WERI-Rb-1 (cell line): ENCODE results near the gene DAB2IP.

Source experiments
- DNase-seq: peaks from one replicate; pipeline ENCODE4 v3.0.0-alpha.2; 2020
- H3K27ac ChIP-seq: fragments of 250-450 bp; sonication (Bioruptor Pico); 2 replicates; pipeline ENCODE4 v1.5.1; 2020; ENCODE audit warnings: mild to moderate bottlenecking, moderate library complexity
- H3K27me3 ChIP-seq: fragments of 250-450 bp; sonication (Bioruptor Pico); 2 replicates; pipeline ENCODE4 v1.5.1; 2021; ENCODE audit warnings: mild to moderate bottlenecking, low read depth, moderate library complexity; ENCODE audit not compliant: insufficient read depth, severe bottlenecking
- H3K36me3 ChIP-seq: fragments of 250-450 bp; sonication (Bioruptor Pico); 2 replicates; pipeline ENCODE4 v1.5.1; 2020; ENCODE audit warnings: mild to moderate bottlenecking, moderate library complexity
- H3K4me3 ChIP-seq: 2 replicates; pipeline ENCODE4 v1.5.1; 2011; ENCODE audit warnings: low read depth, mild to moderate bottlenecking, control low read depth, low read length
- H3K9me3 ChIP-seq: fragments of 250-450 bp; sonication (Bioruptor Pico); 2 replicates; pipeline ENCODE4 v1.5.1; 2021; ENCODE audit warnings: mild to moderate bottlenecking, moderate library complexity; ENCODE audit not compliant: severe bottlenecking
- TF ChIP-seq, protein P1 (sequence below): IDR thresholded peaks from 2 replicates; pipeline ENCODE4 v1.5.1; 2011; ENCODE audit warnings: low read depth, mild to moderate bottlenecking, control low read depth, inconsistent platforms, low read length

Gene DAB2IP

DNA sequence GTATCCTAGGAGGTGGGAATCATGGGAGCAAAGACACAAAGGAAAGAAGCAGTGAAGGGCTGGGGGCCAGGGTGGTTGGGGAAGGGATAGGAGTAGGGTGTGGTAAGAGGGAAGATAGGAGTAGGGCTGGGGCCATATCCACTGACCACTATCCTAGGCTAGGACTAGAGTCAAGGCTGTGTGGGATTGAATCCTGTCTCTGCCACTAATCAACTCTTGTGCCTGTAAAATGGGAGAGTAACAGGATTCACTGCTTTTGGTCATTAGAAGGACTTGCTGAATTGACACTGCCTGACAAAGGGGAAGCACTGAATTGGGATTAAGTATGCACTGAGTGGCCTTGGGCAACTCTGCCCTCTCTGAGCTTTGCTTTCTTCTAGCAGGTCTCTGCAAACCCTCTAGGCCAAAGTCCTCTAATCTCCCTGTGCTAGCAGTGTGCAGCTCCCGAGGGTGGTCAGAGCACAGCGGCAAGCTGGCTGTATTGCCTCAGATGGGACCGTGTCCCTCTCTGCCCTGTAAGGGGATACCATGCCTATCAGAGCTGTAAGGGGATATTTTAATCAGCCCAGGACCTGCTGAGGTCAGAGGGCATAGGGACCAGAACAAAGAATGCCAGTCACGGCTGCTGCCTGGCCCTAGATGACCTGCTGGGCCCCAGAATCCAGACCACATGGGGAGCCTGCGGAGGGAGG is 12.4 kb upstream of the DAB2IP start:
- H3K9me3 ChIP-seq, result no peaks in the 10 kb centered on the region
- TF ChIP-seq, protein P1, sequence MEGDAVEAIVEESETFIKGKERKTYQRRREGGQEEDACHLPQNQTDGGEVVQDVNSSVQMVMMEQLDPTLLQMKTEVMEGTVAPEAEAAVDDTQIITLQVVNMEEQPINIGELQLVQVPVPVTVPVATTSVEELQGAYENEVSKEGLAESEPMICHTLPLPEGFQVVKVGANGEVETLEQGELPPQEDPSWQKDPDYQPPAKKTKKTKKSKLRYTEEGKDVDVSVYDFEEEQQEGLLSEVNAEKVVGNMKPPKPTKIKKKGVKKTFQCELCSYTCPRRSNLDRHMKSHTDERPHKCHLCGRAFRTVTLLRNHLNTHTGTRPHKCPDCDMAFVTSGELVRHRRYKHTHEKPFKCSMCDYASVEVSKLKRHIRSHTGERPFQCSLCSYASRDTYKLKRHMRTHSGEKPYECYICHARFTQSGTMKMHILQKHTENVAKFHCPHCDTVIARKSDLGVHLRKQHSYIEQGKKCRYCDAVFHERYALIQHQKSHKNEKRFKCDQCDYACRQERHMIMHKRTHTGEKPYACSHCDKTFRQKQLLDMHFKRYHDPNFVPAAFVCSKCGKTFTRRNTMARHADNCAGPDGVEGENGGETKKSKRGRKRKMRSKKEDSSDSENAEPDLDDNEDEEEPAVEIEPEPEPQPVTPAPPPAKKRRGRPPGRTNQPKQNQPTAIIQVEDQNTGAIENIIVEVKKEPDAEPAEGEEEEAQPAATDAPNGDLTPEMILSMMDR, result no peak
- H3K4me3 ChIP-seq, result no peak overlapping the region
- H3K27ac ChIP-seq, result no peak overlapping the region
- no peaks in the 10 kb centered on the region for H3K27me3 ChIP-seq
- H3K36me3 ChIP-seq, result no peaks in the 10 kb centered on the region; the same call in 1 of the 2 replicates
- DNase-seq, result no peak

DNA sequence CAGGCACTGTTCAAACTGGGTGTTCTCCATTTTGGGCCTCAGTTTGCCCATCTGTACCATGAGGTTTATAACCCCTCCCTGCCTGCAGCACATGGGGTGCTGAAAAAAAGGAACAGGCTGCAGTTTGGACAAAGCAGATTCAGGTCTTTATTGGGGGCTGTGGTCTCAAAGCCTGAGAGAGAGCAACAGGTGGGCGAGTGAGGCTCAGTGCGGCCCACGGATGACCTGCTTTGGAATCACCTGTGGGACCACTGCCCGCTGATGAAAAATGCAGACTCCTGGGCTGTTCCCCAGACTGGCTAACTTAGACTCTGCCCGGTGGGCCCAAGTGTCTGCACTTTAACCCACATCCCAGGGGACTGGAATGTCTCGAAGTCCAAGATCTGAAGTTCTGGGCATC is 11.8 kb upstream of the DAB2IP start:
- TF ChIP-seq, protein P1, result no peak
- Histone ChIP-seq H3K27me3 (no peaks in the 10 kb centered on the region), H3K27ac (no peak overlapping the region), H3K36me3 (no peaks in the 10 kb centered on the region; the same call in 1 of the 2 replicates), H3K4me3 (no peak overlapping the region), H3K9me3 (no peaks in the 10 kb centered on the region)
- no peak for DNase-seq

DNA sequence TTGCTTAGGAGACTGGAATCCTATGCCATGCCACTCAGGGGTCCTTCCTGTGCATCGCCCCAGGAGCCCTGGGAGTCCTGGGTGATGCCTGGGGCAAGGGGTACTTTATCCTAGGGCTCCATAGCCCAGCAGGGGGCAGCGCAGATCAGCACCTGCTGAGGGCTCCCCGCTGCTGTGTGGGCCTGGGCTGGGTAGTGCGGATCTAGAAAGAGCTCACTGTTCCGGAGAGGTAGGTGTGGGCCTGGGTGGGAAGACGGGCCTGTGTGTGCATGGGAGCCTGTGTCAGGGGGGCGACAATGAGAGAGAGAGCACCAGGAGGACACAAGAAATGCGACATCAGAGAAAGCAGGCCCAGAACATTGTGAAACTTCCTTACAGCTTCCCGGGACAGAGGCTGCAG is 11.4 kb upstream of the DAB2IP start:
- TF ChIP-seq, protein P1, result peak; percentile 90
- peak; percentile 87 for DNase-seq
- H3K27ac ChIP-seq, result no peak overlapping the region

DNA sequence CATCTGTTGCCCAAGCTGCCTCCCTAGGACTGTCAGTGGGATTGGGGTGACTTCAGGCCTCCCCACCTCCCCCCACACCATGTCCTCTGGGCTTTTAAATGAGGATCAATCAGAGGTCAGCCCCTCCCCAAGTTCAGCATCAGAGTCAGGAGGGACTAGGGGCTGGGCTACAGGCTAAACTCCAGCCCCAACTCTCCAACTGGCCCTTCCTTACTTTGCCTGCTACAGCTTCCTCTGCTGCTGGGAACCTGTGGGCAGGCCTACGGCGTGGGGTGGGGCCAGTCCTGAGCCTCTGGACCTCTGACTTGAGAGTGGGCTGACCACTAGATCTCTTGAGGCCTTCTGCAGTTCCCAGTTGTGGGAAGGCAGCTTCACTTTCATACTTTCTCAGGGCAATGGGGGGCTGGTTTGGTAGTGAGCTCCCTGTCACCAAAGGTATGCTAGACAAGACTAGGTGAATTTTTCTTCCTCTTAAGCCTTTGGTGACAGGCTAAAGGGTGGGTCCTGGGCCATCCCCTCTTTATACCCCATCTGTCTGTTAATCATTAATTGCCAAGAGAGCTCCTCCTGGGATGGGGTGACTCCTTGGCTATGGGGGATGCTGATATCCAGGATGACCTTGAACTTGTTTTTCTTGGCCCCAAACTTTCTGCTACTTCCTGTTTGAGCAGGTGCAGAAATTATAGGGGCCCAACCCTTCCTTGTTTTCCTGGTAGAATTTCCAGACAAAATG is 10.8 kb upstream of the DAB2IP start:
- no peaks in the 10 kb centered on the region for H3K9me3 ChIP-seq
- no peaks in the 10 kb centered on the region; the same call in 1 of the 2 replicates for H3K36me3 ChIP-seq
- no peak for DNase-seq
- H3K27me3 ChIP-seq, result no peaks in the 10 kb centered on the region
- H3K4me3 ChIP-seq, result no peak overlapping the region
- H3K27ac ChIP-seq, result no peak overlapping the region
- TF ChIP-seq, protein P1, result no peak

More for the DNA sequence above, 11.4 kb upstream of the DAB2IP start:
- no peaks in the 10 kb centered on the region for H3K9me3 ChIP-seq
- H3K27me3 ChIP-seq, result no peaks in the 10 kb centered on the region
- no peak overlapping the region for H3K4me3 ChIP-seq
- no peaks in the 10 kb centered on the region; the same call in 1 of the 2 replicates for H3K36me3 ChIP-seq

DNA sequence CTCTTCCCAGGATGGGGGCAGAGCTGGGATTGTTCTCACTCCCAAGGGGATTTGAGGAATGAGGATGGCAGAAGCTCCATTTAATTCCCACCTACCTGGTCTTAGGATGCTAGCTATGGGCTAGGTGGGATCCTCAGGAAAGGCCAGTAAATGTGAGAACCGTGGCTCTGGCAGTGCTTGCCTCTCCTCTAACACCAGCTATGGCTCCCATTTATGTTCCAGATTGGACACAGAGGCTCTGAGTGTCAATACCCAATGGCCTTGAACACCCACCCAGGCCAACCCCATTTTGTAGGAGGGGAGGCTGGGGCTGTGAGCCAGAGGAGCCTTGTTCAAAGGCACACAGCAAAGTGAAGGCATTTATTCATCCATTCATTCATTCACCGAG is 10.2 kb upstream of the DAB2IP start:
- Histone ChIP-seq H3K36me3 (no peaks in the 10 kb centered on the region; the same call in 1 of the 2 replicates), H3K4me3 (no peak overlapping the region), H3K27ac (no peak overlapping the region), H3K27me3 (no peaks in the 10 kb centered on the region), H3K9me3 (no peaks in the 10 kb centered on the region)
- TF ChIP-seq, protein P1, result no peak
- DNase-seq, result no peak
